C4-2B (cell line): ENCODE data around the gene DHX58.

Source experiments
- H3K27ac ChIP-seq: fragments of 450-650 bp; 2 replicates; pipeline ENCODE4 v1.5.1; 2017
- ZFX ChIP-seq: fragments of 450-650 bp; IDR thresholded peaks from 2 replicates; pipeline ENCODE4 v1.6.1; 2017
- TF ChIP-seq, protein P1 (sequence below): fragments of 450-650 bp; conservative IDR thresholded peaks from 2 replicates; pipeline ENCODE4 v1.5.1; 2017; ENCODE audit warnings: mild to moderate bottlenecking

Gene DHX58

DNA sequence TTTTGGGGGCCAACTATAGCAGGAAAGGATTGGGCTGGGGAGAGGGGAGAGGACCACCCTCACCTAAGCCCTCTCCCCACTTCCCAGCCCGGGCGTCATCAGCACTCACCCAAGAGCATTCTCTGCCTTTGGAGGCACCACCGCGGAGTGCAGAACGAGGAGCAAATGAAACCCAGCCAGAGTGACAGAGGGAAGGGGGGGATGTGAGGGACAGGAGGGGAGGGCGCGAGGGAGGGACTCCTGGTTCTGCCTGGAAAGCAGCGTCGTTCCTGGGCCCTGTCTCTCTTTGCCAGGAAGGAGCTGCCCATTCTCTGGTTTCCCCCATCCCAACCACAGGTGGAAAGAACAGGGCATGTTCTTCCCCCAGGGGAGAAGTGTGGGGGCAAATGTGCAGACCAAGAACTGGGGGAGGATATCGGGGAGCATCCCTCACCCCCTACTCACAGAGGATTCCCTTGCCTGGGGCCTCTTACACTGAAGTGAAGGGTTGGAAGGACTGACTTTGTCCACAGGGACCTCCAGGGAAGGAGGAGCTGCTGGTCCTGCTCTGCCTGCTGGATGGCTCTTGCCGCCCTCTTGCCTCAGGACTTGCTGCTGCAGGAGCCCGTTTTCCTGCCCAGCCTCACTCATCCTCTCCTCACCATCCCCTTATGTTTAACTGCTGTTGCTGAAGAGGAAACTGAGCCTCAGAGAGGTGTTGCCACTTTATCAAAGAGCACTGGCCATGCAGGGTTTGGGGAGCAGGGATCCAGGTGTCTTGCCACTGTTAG, 58.6 kb downstream of the DHX58 start:
- no peak overlapping the region for H3K27ac ChIP-seq
- TF ChIP-seq ZFX, result no peak
- TF ChIP-seq, protein P1, sequence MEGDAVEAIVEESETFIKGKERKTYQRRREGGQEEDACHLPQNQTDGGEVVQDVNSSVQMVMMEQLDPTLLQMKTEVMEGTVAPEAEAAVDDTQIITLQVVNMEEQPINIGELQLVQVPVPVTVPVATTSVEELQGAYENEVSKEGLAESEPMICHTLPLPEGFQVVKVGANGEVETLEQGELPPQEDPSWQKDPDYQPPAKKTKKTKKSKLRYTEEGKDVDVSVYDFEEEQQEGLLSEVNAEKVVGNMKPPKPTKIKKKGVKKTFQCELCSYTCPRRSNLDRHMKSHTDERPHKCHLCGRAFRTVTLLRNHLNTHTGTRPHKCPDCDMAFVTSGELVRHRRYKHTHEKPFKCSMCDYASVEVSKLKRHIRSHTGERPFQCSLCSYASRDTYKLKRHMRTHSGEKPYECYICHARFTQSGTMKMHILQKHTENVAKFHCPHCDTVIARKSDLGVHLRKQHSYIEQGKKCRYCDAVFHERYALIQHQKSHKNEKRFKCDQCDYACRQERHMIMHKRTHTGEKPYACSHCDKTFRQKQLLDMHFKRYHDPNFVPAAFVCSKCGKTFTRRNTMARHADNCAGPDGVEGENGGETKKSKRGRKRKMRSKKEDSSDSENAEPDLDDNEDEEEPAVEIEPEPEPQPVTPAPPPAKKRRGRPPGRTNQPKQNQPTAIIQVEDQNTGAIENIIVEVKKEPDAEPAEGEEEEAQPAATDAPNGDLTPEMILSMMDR, result no peak

DNA sequence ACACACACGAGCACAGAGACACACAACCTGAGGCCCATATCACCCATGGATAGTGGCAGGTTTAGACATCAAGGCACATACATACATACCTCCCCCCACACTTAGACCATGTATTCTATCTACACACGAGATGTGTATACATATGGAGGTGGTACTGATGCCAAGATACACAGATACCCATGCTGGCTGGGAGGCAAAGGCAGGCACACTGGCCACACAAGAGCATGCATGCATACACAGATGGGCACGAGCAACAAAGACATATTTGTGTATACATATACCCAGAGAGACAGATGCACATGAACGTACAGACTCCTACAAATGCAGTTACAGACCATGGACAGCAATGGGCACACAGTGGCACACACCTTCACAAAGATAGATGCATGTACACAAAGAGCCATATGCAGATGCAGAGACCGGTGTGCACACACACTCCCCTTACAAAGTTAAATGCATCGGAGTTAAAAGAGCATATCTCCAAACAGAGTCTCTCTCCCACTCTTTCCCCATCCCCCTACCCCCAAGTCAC, 60.1 kb downstream of the DHX58 start:
- H3K27ac ChIP-seq, result no peak overlapping the region
- TF ChIP-seq, protein P1, result no peak
- TF ChIP-seq ZFX, result no peak

DNA sequence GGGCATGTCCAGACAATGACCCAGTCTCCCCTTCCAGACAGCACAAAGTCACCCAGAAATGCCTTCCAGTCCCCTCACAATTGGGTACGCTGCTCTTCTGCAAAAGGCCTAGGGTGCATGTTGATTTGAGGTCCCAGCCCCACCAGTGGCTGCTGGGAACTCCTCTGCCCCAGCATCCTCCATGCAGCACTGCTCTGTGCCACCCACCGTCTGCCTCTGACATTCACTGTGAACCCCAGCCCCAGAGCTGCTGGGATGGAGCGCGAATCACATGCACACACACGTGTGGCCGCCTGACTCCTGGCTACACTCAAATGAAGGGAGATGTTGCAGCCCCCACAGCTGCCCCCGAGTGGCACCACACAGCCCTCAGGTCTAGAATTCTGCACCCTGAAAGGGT, 60.9 kb downstream of the DHX58 start:
- TF ChIP-seq ZFX, result no peak
- TF ChIP-seq, protein P1, result no peak
- no peak overlapping the region for H3K27ac ChIP-seq
